Femur (tissue), 1 donor: ENCODE data around the gene RSAD1.
"Not testable (repeated sequence)": the region's sequence is repeated elsewhere in the genome, so short reads cannot be mapped to it uniquely, and the experiment has no call there.

Source experiments
- DNase-seq: peaks from one replicate; pipeline ENCODE4 v3.0.0-alpha.2; 2017

The RSAD1 gene

DNA sequence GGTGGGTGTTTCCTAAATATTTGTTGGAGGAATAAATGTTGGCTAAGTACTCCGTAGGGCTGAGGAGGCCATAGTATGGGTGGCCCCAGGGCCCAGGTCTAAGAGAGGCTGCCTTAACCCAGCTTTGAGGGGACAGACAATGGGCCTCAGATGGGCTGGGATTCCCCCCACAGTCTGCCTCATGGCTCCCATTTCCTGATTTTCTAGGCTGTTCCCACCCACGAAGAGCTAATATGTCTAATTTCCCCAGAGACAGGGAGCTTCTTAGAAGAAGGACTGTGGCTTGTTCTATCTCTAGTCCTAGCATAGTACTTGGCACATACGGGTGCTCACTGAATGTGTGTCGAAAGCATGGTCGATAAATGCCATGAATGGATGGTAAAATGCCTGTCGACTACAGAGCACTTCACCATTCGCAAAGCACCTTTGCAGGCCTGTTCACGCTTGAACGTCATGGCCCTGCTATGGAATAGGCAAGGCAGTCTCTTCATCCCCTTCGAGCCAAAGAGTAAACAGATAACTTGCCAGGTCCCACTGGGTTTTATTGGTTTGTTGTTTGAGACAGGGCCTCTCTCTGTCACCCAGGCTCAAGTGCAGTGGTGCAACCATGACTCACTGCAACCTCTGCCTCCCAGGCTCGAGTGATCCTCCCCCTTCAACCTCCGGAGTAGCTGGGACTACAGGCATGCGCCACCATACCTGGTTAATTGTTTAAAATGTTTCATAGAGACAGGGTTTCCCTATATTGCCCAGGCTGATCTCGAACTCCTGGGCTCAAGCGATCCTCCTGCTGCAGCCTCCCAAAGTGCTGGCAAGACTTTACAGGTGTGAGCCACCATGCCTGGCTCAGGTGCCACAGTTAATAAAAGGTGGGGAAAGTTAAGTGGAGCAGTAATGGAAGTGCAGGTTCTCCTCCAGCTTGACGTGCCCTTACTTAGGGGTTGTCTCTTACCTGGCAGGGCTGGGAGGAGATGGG, 19.7 kb upstream of the RSAD1 start:
- no peak for DNase-seq

DNA sequence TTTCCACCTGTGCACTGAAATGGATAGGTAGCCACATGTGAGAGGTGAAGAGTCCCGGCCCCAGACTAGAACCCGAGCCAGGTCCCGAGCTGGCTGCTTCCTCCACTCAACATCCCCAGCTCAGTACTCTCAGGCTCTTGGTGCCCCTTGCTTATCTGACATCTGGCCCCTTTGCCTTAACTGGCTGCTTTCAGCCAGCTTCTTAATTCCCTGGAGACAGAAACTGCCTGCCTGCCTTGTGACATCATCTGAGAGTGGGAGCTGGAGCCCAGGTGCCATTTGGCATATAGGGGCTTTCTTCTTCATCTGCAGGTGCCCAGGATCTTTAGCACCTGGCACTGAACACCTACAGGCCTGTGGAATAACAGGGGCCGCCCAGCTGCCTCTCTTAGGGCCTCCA, 18.9 kb upstream of the RSAD1 start:
- no peak for DNase-seq

GRCh38 chr17:50460831-50461526, 17.7 kb upstream of the RSAD1 start:
- no peak for DNase-seq

- DNase-seq: no peak
Observed at GRCh38 chr17:50461550-50462132, 17.0 kb upstream of the RSAD1 start.

DNA sequence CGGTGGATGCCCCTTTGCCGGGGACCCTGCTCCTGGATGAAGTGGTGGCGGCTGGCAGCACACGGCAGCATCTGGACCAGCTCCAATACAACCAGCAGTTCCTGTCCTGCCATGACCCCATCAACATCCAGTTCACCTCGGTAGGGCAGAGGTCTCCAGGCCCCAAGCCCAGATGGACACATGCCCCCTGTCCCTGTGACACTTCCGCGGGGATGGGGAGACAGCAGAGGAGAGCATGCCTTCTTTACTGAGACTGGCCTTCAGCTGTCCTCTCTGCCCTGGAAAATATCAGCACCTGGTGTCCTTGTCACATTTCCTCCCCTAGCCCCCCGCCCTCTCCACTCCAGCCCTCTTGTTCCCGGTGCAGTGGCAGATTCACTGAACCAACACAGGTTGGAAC, 16.2 kb upstream of the RSAD1 start:
- DNase-seq: no peak

- no peak for DNase-seq
Observed at GRCh38 chr17:50464121-50464520, 14.5 kb upstream of the RSAD1 start.

- no peak for DNase-seq
Observed at GRCh38 chr17:50464736-50465135, 13.9 kb upstream of the RSAD1 start.

DNA sequence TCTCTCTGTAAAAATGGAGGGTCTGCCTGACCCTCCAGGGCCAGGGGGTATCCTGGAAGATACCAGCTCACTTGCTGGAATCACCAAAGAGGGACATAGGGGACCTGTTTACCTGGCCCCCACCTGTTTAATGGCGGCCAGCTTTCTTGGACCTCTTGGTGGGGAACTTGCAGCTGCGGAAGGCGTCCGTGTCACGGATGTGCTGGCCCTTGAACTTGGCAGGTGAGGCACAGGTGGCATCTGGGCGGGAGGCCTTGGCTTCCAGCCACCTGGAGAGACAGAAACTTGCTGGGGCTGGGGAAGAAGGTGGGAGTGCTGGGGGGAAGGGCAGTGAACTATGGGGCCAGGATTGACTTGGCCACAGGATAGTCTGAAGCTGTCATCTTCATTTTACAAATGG, 13.5 kb upstream of the RSAD1 start:
- DNase-seq: no peak

DNA sequence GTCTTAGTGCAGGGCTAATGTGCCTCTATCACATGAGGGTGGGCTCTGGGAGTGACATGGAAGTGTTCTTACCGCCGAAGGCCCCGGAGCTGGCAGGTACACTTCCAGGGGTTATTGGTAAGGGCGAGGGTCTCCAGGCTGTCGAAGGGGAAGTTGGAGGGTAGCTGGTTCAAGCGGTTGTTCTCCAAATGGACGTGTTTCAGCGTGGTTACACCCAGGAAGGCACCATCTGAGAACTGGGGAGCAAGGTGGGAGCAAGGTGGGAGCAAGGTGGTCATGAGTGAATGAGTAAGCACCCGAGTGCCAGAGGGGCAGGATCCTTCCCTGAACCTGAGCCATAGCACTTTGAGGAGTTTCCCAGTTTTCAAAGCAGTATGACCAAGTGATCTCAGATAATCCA, 13.0 kb upstream of the RSAD1 start:
- DNase-seq: no peak

DNA sequence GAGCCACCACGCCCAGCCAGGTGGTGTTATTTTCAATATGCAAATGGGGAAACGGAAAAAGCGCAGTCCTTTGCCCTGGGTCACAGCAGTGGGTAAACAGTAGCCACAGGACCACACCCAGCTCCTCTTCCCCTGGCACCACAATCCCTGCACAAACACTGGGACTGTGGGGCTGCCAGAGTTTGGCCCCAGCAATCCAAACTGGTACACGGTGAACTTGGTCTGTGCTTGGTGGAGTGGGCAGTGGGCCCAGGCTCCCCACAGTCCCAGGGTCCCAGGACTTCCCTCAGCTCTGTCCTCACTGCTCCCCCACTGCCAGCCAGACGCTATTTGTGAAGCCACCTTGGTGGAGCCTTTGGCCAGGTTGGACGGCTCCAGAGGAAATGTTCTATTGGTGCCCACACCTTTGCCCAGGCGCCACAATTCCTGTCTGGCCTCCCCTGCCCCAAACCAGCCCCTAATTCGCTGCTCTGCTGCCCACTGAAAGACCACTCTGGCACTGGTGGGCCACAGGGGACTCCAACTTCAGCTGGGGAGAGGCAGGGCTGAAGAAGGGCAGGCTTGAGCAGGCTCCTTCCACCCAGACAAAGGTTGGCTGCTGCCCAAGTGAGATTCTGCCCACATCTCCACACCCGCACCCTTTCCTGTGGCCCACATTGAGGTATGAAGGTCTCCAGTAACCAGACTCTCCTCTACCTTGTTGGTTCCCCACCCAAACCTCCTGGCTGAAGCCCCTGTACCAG, 12.1 kb upstream of the RSAD1 start:
- no peak for DNase-seq

GRCh38 chr17:50467114-50467854, 11.4 kb upstream of the RSAD1 start:
- no peak for DNase-seq

DNA sequence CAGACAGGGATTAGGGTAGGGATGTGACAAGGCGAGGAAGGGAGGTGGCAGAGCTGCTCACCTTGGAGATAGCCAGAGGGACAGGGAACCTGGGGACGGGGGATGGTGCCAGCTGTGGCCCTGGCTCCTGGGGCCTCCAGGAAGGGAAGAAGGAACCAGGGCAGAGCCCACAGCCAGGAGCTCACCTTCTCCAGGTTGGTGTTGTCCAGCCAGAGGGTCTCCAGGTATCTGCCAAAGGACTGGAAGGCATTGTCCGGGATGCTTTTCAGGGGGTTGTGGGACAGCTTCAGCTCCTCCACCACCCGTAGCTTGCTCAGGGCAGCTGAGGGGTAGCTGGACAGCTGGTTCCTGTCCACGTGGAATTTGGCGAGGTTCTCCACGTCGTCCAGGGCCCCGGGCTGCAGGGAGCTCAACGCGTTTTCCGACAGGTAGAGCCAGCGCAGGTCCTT, 10.8 kb upstream of the RSAD1 start:
- no peak for DNase-seq

GRCh38 chr17:50468304-50469207, 10.1 kb upstream of the RSAD1 start, which contains the start of gene CHAD:
TSS of gene CHAD (minus strand) at chr17:50468880. CDS start at chr17:50468813, 67 bp downstream.
- DNase-seq: peak; percentile 75

- DNase-seq: peak; percentile 55
Observed at GRCh38 chr17:50469208-50469605, 9.5 kb upstream of the RSAD1 start.

GRCh38 chr17:50469671-50470305, 8.9 kb upstream of the RSAD1 start:
- peak; percentile 68 for DNase-seq

DNA sequence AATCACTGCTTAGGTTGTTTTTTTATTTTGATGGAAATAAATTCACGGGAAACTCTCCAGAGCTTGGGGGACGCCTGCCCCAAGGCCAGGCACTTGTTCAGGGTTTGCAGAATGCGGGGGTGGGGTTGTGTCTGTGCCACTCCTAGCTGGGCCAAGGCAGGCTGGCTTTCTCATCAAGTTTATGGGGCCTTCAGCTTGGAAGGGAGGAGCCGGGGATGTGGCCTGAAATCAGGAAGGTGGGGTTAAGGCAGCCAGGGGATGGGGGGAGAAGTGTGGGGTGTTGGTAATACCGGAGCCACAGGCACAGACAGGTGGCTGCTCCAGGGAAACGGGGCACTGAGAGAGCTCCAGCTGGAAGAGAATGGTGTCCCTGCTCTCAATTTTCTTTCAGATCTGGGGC, 8.2 kb upstream of the RSAD1 start:
- DNase-seq: peak; percentile 72

DNA sequence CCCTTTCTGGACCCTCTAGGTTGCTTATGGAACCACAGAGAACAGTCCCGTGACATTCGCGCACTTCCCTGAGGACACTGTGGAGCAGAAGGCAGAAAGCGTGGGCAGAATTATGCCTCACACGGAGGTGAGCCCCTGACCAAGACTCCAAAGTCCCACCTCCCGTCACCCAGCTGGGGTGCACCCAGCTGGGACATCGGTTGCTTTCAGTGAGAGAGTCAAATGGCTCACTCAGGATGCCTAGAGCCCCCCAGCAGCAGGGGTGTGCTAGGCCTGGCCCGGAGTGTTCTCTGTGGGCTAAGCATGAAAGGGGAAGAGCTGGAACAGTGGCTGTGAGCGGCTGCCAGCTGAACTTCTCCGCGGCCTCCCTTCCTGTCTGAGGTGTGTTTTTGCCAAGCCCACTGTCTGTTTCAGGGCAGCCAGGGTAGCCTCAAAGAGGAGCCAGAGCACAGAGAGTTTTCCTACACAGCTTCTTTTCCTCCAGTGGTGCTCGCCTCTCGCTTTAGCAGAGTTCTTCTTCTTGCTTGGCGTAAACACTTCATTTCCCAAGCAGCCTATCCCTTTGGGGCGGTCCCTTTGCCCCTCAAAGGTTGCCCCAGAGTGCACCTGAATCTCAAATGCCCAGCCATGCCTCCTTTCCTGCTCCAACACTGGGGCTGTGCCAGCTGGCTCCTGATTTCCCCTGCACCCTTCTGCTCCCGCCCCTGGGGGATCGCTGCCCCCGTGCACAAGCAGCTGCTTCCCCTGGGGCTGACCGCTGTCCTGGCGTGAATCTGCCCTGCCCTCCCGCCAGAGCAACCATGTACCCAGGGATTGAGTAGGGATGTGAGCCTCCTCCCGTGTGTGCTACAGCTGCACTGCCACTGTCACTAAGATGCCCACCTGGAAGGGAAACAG, 7.4 kb upstream of the RSAD1 start:
- peak; percentile 77 for DNase-seq

- no peak for DNase-seq
Observed at GRCh38 chr17:50472286-50472685, 6.4 kb upstream of the RSAD1 start.

DNA sequence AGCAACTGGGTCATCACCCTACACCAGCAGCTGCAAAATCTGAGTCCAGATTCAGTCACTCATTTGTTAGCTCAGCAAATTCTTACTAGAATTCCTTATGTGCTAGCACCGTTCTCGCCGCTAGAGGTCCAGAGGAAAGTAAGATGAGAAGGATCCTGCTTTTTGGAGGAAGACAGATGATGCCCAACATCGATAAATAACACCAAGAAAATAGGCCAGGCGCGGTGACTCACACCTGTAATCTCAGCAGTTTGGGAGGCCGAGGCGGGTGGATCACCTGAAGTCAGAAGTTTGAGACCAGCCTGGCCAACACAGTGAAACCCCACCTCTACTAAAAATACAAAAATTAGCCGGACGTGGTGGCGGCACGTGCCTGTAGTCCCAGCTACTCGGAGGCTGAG, 5.9 kb upstream of the RSAD1 start:
- DNase-seq: not testable (repeated sequence)
